ENCODE measurements around the gene KRTAP10-6. TPM values are rescaled to one million over a fixed set of nuclear protein-coding genes. Genes with fewer than 3 reads are reported as not detected.

KRTAP10-6 gene
- total and polyA plus RNA-seq, 2 of the 8 experiments (the other 6 are each of a cell fraction or from before 2014, with no cell fraction given) = 0.12 TPM; not detected in 1

DNA sequence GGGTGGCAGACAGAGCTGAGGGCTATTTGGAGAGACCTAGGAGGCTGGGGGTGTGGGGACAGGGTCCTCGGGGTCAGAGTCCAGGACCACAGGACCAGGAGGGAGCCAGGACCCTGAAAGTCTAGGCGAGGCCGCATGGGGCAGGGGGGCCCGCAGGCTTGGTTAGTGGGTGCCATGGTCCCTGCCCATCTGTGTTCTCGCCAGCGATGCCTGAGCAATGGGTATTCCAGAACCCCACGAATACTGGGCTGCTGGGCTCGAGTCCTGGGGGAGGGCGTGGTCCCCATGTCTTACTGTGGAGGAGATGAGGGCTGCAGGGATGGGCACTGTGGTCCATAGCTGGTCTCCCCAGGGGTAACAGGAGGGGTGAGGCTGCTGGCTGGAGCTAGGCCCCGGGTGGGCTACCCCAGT lies 2.0 kb downstream of the KRTAP10-6 start:
- Histone ChIP-seq H4K91ac (replicated peaks; ENCODE audit: insufficient read length, low read length) (no peak overlapping the region), H3K27ac (ENCODE audit: low read depth, low read length) (no peak overlapping the region), H2BK20ac (ENCODE audit: low read length) (no peak overlapping the region), H2BK15ac (ENCODE audit: low read length) (no peak overlapping the region), H2BK12ac (ENCODE audit: low read depth, low read length) (0 out of 2 replicates have a peak overlapping the region, but pooled peaks have one; percentile 29), H3K18ac (ENCODE audit: extremely low read depth, low read length) (no peak overlapping the region; the same call in 1 of the 2 replicates), H3K14ac (ENCODE audit: insufficient read length) (no peak overlapping the region), H2AK5ac (ENCODE audit: low read depth, low read length) (no peak overlapping the region), H2AFZ (ENCODE audit: low read length) (no peak overlapping the region), H2BK120ac (replicated peaks; ENCODE audit: low read depth, low read length) (no peak overlapping the region), H4K5ac (ENCODE audit: insufficient read length, low read depth, low read length) (no peak overlapping the region), H4K8ac (ENCODE audit: extremely low read depth, insufficient read depth, low read length) (no peak overlapping the region), H3K23me2 (ENCODE audit: low read depth, low read length) (0 out of 2 replicates have a peak, but pooled peaks cover 4% of the 10 kb centered on the region), H3K4ac (replicated peaks; ENCODE audit: insufficient read length, low read depth, low read length) (no peak overlapping the region), H3K4me1 (replicated peaks in 1 of 4; ENCODE audit: control insufficient read depth in 3 of 4, insufficient read depth in 4 of 4, low read length in 3 of 4) (peaks cover 2 to 15% (median 6%) of the 10 kb centered on the region in 4 experiments), H3K23ac (ENCODE audit: insufficient read length) (no peak overlapping the region), H3K36me3 (ENCODE audit: control insufficient read depth in 2 of 4, insufficient read depth in 4 of 4, low read length in 3 of 4) (no peaks in the 10 kb centered on the region; a peak in 1 of 8 replicates), H3K4me2 (ENCODE audit: insufficient read depth in 1 of 2, low read depth in 2 of 2, low read length in 2 of 2) (no peak overlapping the region), H4K20me1 (replicated peaks in 1 of 2; ENCODE audit: control insufficient read depth in 1 of 2, insufficient read depth in 2 of 2, low read length in 2 of 2) (no peaks in the 10 kb centered on the region), H3K56ac (replicated peaks; ENCODE audit: insufficient read length, low read depth, low read length) (no peak overlapping the region), H3K4me3 (ENCODE audit: extremely low read depth in 1 of 4, insufficient read depth in 2 of 4, low read depth in 3 of 4, low read length in 4 of 4) (no peak overlapping the region), H3K9me3 (ENCODE audit: insufficient read depth in 2 of 2, low read depth in 1 of 2, low read length in 1 of 2) (no peaks in the 10 kb centered on the region), H3K79me2 (ENCODE audit: control insufficient read depth in 1 of 2, insufficient read depth in 2 of 2, low read length in 2 of 2) (no peaks in the 10 kb centered on the region), H3K27me3 (replicated peaks in 1 of 4; ENCODE audit: control insufficient read depth in 3 of 4, extremely low read depth in 1 of 4, insufficient read depth in 3 of 4, low read length in 3 of 4) (no peaks in the 10 kb centered on the region), H2BK5ac (ENCODE audit: low read depth, low read length) (no peak overlapping the region), H3K79me1 (ENCODE audit: low read depth, low read length) (no peaks in the 10 kb centered on the region), H3K9ac (replicated peaks in 1 of 4; ENCODE audit: extremely low read depth in 1 of 4, low read depth in 3 of 4, low read length in 3 of 4) (no peak overlapping the region)
- DNase-seq (ENCODE audit: low read depth in 1 of 2, low spot score in 2 of 2) = peak in 1 of 2 experiments; percentile 43
- WGBS, 2 experiments (ENCODE audit: extremely low coverage in 1 of 2, insufficient coverage in 1 of 2, insufficient read length in 1 of 2, insufficient replicate concordance in 2 of 2, low coverage in 1 of 2, low lambda C conversion rate in 2 of 2, missing lambda C conversion rate in 1 of 2) = 90% methylated on average over 10 of the region's 10 CpGs; no CpG with 5 or more reads in 1 of the 2 experiments
- ChIA-PET CTCF (ENCODE audit: partially characterized antibody) (no interaction called here), POLR2A (ENCODE audit: partially characterized antibody) (no interaction called here)
- FAIRE-seq = no peak
- TF ChIP-seq BACH1 (IDR thresholded peaks at IDR 0.05; ENCODE audit: low read length) = no peak
- no peak for TF ChIP-seq POLR2AphosphoS5 (IDR thresholded peaks at IDR 0.05; ENCODE audit: low read depth, low read length)
- TF ChIP-seq SP2 (IDR thresholded peaks at IDR 0.05; ENCODE audit: low read length) = no peak
- TF ChIP-seq TAF7 (optimal IDR thresholded peaks at IDR 0.05; ENCODE audit: borderline replicate concordance, low read depth, low read length) = no peak
- TF ChIP-seq SIX5 (IDR thresholded peaks at IDR 0.05; ENCODE audit: low read depth, low read length) = no peak
- TF ChIP-seq, protein P1, sequence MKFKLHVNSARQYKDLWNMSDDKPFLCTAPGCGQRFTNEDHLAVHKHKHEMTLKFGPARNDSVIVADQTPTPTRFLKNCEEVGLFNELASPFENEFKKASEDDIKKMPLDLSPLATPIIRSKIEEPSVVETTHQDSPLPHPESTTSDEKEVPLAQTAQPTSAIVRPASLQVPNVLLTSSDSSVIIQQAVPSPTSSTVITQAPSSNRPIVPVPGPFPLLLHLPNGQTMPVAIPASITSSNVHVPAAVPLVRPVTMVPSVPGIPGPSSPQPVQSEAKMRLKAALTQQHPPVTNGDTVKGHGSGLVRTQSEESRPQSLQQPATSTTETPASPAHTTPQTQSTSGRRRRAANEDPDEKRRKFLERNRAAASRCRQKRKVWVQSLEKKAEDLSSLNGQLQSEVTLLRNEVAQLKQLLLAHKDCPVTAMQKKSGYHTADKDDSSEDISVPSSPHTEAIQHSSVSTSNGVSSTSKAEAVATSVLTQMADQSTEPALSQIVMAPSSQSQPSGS (IDR thresholded peaks at IDR 0.05; ENCODE audit: low read length) = no peak
- TF ChIP-seq, protein P2, sequence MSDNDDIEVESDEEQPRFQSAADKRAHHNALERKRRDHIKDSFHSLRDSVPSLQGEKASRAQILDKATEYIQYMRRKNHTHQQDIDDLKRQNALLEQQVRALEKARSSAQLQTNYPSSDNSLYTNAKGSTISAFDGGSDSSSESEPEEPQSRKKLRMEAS (IDR thresholded peaks at IDR 0.05) = no peak
- no peak for TF ChIP-seq GTF2F1 (IDR thresholded peaks at IDR 0.05; ENCODE audit: borderline replicate concordance, low read depth, low read length)
- no peak for TF ChIP-seq SIN3A (conservative IDR thresholded peaks at IDR 0.05 in 1 of 2, IDR thresholded peaks at IDR 0.05 in 1 of 2; ENCODE audit: low read depth in 1 of 2, low read length in 2 of 2)
